Inflammatory macrophage (primary cell): Measurements from ENCODE around the gene ERRFI1.

Experiments
- DNase-seq, 2 donors: peaks; one replicate each; pipeline ENCODE4 v3.0.0-alpha.2; 2020 to 2022

The ERRFI1 gene

GRCh38 chr1:8042134-8042533 is 16.0 kb upstream of the ERRFI1 start:
- no peak for DNase-seq

- DNase-seq: no peak
Observed at GRCh38 chr1:8040586-8040985, 14.5 kb upstream of the ERRFI1 start.

- no peak for DNase-seq
Observed at GRCh38 chr1:8039071-8039470, 13.0 kb upstream of the ERRFI1 start.

- DNase-seq: no peak
Observed at GRCh38 chr1:8035289-8035688, 9.2 kb upstream of the ERRFI1 start.

GRCh38 chr1:8033322-8033721 is 7.2 kb upstream of the ERRFI1 start:
- no peak for DNase-seq

GRCh38 chr1:8032366-8032910 is 6.3 kb upstream of the ERRFI1 start:
- no peak for DNase-seq

- peak; percentile 38 to 59 for DNase-seq
Observed at GRCh38 chr1:8031176-8031785, 5.2 kb upstream of the ERRFI1 start.

GRCh38 chr1:8028571-8028910 is 2.4 kb upstream of the ERRFI1 start:
- DNase-seq: no peak

- no peak for DNase-seq
Observed at GRCh38 chr1:8027748-8028570, 1.9 kb upstream of the ERRFI1 start.

GRCh38 chr1:8026976-8027747 is 1.1 kb upstream of the ERRFI1 start:
- DNase-seq: no peak

GRCh38 chr1:8025671-8026144 is 401 bp downstream of the ERRFI1 start:
- DNase-seq: no peak

GRCh38 chr1:8025061-8025670 is 943 bp downstream of the ERRFI1 start:
- no peak for DNase-seq

- no peak for DNase-seq
Observed at GRCh38 chr1:8024329-8024728, 1.8 kb downstream of the ERRFI1 start.

- DNase-seq: no peak
Observed at GRCh38 chr1:8023995-8024313, 2.2 kb downstream of the ERRFI1 start.

- no peak for DNase-seq
Observed at GRCh38 chr1:8023287-8023994, 2.7 kb downstream of the ERRFI1 start.

GRCh38 chr1:8022395-8023286 is 3.5 kb downstream of the ERRFI1 start:
- DNase-seq: no peak

- DNase-seq: no peak
Observed at GRCh38 chr1:8021676-8022266, 4.3 kb downstream of the ERRFI1 start.

- peak; percentile 40 to 46 for DNase-seq
Observed at GRCh38 chr1:8020032-8020431, 6.1 kb downstream of the ERRFI1 start.

GRCh38 chr1:8019229-8019620 is 6.9 kb downstream of the ERRFI1 start:
- no peak for DNase-seq

- no peak for DNase-seq
Observed at GRCh38 chr1:8018492-8019228, 7.4 kb downstream of the ERRFI1 start.
